Nephron (organoid): ENCODE results near the gene BTBD9.

Experiments
- H3K27ac Mint-ChIP-seq, 3 experiments: 2 replicates each; pipeline ENCODE4 v1.8.0; 2020; ENCODE audit warnings: mixed read lengths in 3 of 3, mild to moderate bottlenecking in 2 of 3, moderate library complexity in 1 of 3
- H3K27me3 Mint-ChIP-seq: 2 replicates; pipeline ENCODE4 v1.8.0; 2021; ENCODE audit warnings: low read depth, mild to moderate bottlenecking, moderate library complexity, mixed read lengths
- H3K36me3 Mint-ChIP-seq: 2 replicates; pipeline ENCODE4 v1.8.0; 2020; ENCODE audit warnings: low read depth, mixed read lengths
- H3K4me1 Mint-ChIP-seq: 2 replicates; pipeline ENCODE4 v1.8.0; 2020; ENCODE audit warnings: mixed read lengths
- H3K4me3 Mint-ChIP-seq, 3 experiments: 2 replicates each; pipeline ENCODE4 v1.8.0; 2020; ENCODE audit warnings: mild to moderate bottlenecking in 3 of 3, mixed read lengths in 3 of 3, moderate library complexity in 2 of 3
- H3K9me3 Mint-ChIP-seq: 2 replicates; pipeline ENCODE4 v1.8.0; 2020; ENCODE audit warnings: mixed read lengths
- TF ChIP-seq, protein P1 (sequence below), 3 experiments: fragments of 200-600 bp; sonication (generic); IDR thresholded peaks; one replicate each; pipeline ENCODE4 v1.5.0; 2021; ENCODE audit warnings: antibody characterized with exemption in 3 of 3; ENCODE audit not compliant: unreplicated experiment in 3 of 3

The BTBD9 gene

DNA sequence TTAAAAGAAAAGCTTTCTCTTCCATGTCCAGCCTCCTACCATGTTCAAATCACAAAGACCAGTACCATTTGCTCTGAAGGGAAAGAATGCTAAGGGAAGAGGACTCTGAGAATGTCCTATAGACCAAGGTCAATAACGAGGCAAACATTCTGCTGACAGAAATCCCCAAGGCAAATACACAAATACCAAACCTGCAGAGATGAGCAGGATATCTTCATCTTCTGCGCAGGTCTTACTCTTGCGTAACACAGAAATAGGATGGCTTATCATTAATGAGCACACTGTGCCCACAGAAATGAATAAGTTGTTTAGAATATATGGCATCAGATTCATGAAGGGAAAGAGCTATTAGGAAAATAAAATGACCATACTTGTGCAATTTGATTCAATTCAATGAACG is 137.3 kb downstream of the BTBD9 start:
- H3K27ac Mint-ChIP-seq = no peak overlapping the region
- TF ChIP-seq, protein P1, sequence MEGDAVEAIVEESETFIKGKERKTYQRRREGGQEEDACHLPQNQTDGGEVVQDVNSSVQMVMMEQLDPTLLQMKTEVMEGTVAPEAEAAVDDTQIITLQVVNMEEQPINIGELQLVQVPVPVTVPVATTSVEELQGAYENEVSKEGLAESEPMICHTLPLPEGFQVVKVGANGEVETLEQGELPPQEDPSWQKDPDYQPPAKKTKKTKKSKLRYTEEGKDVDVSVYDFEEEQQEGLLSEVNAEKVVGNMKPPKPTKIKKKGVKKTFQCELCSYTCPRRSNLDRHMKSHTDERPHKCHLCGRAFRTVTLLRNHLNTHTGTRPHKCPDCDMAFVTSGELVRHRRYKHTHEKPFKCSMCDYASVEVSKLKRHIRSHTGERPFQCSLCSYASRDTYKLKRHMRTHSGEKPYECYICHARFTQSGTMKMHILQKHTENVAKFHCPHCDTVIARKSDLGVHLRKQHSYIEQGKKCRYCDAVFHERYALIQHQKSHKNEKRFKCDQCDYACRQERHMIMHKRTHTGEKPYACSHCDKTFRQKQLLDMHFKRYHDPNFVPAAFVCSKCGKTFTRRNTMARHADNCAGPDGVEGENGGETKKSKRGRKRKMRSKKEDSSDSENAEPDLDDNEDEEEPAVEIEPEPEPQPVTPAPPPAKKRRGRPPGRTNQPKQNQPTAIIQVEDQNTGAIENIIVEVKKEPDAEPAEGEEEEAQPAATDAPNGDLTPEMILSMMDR (IDR thresholded peaks at IDR 0.05; ENCODE audit: unreplicated experiment in 3 of 3) = no peak
- H3K4me3 Mint-ChIP-seq = no peak overlapping the region
- no peaks in the 10 kb centered on the region for H3K27me3 Mint-ChIP-seq
- H3K36me3 Mint-ChIP-seq = no peaks in the 10 kb centered on the region
- H3K9me3 Mint-ChIP-seq = no peaks in the 10 kb centered on the region
- peaks cover 11% of the 10 kb centered on the region for H3K4me1 Mint-ChIP-seq

DNA sequence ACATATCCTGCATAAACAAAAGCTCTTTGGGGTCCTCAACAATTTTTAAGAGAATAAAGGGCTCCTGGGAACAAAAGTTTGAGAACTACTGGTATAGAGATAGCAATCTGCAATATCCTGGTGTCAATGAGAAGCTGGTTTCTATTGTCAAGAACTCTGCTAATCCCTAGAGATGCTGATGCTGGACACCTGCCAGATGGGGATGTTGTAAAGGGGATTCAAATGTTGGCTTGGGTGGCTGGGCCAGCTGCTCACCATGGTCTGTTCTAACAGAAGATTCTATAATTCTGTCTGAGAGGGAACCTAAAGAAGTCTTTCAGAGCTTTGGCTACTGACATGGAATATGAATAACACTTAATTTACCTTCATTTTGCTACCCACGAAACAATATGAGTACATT is 137.8 kb downstream of the BTBD9 start:
- peaks cover 11% of the 10 kb centered on the region for H3K4me1 Mint-ChIP-seq
- no peaks in the 10 kb centered on the region for H3K36me3 Mint-ChIP-seq
- no peak overlapping the region for H3K27ac Mint-ChIP-seq
- no peaks in the 10 kb centered on the region for H3K27me3 Mint-ChIP-seq
- TF ChIP-seq, protein P1 (IDR thresholded peaks at IDR 0.05; ENCODE audit: unreplicated experiment in 3 of 3) = no peak
- H3K9me3 Mint-ChIP-seq = no peaks in the 10 kb centered on the region
- no peak overlapping the region for H3K4me3 Mint-ChIP-seq

DNA sequence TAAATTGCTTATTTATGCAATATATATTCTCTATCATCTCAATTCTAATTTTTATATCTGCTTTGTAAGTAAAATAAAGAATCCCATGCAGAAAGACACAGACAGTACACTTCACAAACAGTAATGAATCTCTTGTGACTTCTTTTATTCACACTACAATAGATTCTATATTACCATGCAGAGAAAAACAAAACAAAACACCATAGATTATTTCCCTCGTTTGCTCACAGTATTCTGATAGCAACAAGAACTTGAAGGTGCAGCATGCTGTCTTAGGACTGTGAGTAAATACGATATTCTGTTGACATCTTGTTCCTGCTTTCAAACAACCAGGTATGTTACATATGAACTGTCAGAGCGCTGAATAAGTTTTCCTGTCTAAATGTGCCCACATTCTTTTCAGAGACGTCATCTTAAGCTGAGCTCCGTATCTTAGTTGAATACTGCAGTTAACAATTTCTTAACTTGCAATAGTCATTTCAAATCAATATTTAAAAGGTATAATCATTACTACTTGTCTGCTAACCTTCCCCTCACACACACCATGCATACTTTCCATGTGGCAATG is 140.1 kb downstream of the BTBD9 start:
- H3K27ac Mint-ChIP-seq = no peak overlapping the region
- H3K9me3 Mint-ChIP-seq = no peaks in the 10 kb centered on the region
- TF ChIP-seq, protein P1 (IDR thresholded peaks at IDR 0.05; ENCODE audit: unreplicated experiment in 3 of 3) = no peak
- H3K4me3 Mint-ChIP-seq = no peak overlapping the region
- no peaks in the 10 kb centered on the region for H3K27me3 Mint-ChIP-seq
- H3K36me3 Mint-ChIP-seq = no peaks in the 10 kb centered on the region
- H3K4me1 Mint-ChIP-seq = peaks cover 14% of the 10 kb centered on the region

DNA sequence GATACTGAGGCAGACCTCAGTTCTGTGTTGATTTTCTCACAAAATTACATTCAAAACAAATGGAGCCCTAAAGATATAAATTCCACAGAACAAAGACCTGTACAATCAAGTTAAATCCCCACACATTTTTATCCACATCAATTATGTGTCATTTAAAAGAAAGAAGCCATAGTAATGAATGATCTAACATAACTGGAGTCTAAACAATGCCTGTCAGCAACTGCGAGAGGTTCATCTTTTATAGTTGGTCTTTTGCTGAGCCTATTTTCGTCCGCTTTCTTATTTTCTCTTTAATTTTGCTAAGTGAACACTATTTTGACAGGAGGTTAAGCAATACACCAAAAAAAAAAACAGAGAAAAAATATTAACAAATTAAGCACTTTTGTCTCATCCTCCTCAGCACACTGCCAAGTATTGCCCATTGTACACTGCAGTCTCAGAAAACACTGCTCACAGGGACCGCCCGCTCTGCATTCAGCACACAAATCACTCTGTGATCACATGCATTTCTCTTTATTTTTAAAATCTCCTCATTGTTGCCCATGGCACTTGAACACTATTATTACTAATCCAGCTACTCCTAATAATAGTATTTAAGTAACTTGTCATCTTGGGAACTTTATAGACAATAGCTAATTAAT is 140.8 kb downstream of the BTBD9 start:
- TF ChIP-seq, protein P1 (IDR thresholded peaks at IDR 0.05; ENCODE audit: unreplicated experiment in 3 of 3) = no peak
- Mint-ChIP-seq H3K4me3 (no peak overlapping the region), H3K36me3 (no peaks in the 10 kb centered on the region), H3K27ac (no peak overlapping the region), H3K27me3 (no peaks in the 10 kb centered on the region), H3K4me1 (peaks cover 20% of the 10 kb centered on the region), H3K9me3 (no peaks in the 10 kb centered on the region)

DNA sequence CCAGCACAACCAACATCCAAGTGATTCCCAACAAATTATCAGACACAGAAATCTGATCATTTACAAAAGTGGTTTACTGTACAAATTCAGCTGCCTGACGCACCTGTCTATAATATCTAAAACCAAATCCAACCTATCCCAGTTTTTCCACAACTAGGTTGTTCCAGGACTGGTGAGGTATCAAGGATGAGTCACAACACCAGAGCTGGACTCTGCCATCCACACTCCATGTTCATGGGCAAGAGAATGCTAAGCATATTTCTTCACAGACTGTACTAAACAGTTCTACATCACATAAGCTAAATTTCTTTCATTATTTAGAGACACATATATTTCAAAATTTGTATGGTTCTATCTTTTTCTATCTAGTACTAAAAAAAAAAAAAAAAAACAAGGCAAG is 141.6 kb downstream of the BTBD9 start:
- Mint-ChIP-seq H3K4me1 (peaks cover 27% of the 10 kb centered on the region), H3K9me3 (no peaks in the 10 kb centered on the region), H3K36me3 (no peaks in the 10 kb centered on the region), H3K27ac (no peak overlapping the region), H3K4me3 (no peak overlapping the region), H3K27me3 (no peaks in the 10 kb centered on the region)
- TF ChIP-seq, protein P1 (IDR thresholded peaks at IDR 0.05; ENCODE audit: unreplicated experiment in 3 of 3) = no peak

DNA sequence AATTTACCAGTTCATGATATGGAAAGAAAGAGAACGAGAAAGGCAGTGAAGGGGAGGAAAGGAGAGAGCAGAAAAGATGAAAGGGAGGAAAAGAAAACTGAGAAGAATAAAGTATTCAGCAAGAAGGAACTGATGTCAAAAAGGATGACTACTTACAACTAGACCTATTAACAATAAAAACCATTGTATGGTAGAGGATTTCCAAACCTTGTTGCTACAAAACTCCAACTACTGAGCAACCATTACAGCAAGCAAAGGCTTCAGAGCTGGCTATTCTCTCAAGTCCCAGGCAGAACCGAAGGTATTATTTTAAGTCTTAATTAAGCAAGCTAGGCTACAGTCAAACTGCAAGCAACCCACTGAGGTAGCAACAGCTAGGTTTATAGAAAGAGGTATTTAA is 142.2 kb downstream of the BTBD9 start:
- H3K4me3 Mint-ChIP-seq = no peak overlapping the region
- TF ChIP-seq, protein P1 (IDR thresholded peaks at IDR 0.05; ENCODE audit: unreplicated experiment in 3 of 3) = no peak
- no peaks in the 10 kb centered on the region for H3K9me3 Mint-ChIP-seq
- H3K27me3 Mint-ChIP-seq = no peaks in the 10 kb centered on the region
- H3K36me3 Mint-ChIP-seq = no peaks in the 10 kb centered on the region
- no peak overlapping the region for H3K27ac Mint-ChIP-seq
- H3K4me1 Mint-ChIP-seq = peaks cover 30% of the 10 kb centered on the region
